ENCODE measurements around the gene SKI. TPM values are rescaled to one million over a fixed set of nuclear protein-coding genes. Genes with fewer than 3 reads are reported as not detected.

Gene SKI
- total and polyA plus RNA-seq, 10 of the 15 experiments (the other 5 are each of a cell fraction or from before 2014, with no cell fraction given), result 0.03 to 14.9 (median 0.96) TPM

DNA sequence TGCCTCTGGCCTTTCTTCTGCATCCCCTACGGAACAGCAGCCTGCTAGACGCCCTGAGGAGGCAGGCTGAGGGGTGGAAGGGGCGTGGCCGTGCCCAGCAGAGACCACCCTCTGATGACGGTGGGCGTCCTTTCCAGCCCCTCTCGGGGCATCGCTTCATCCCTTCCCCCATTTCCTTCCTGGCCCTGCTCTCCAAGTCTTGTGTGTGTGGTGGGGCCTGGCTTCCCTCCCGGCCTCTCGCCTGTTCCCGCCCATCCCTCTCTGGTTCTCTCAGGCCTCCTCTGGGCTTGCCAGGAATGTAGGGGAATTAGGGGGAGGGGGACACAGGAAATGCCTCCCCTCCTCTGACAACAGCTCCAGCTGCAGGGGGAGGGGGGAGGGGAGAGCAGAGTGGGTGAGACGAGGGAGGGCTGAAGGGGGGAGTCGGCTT is 51.1 kb downstream of the SKI start:
- Histone ChIP-seq H2AFZ (ENCODE audit: control insufficient read depth, low read depth, low read length) (no peak overlapping the region), H3K4me3 (no peak overlapping the region), H3K27ac (ENCODE audit: control insufficient read depth, insufficient read depth) (no peak overlapping the region), H3K4me2 (ENCODE audit: control insufficient read depth, insufficient read depth) (no peak overlapping the region), H3K27me3 (replicated peaks in 1 of 2; ENCODE audit: control insufficient read depth in 2 of 2, insufficient read depth in 2 of 2, low read length in 1 of 2) (no peaks in the 10 kb centered on the region), H3K4me1 (ENCODE audit: control insufficient read depth, insufficient read depth, low read length) (no peaks in the 10 kb centered on the region), H3K9me3 (replicated peaks; ENCODE audit: control insufficient read depth, insufficient read depth, low read length) (no peaks in the 10 kb centered on the region; the same call in 2 of the 3 replicates), H4K20me1 (ENCODE audit: control insufficient read depth, insufficient read depth) (no peaks in the 10 kb centered on the region), H3K9ac (ENCODE audit: control insufficient read depth, insufficient read depth, low read length) (no peak overlapping the region), H3K36me3 (ENCODE audit: control insufficient read depth in 2 of 2, insufficient read depth in 2 of 2, low read length in 1 of 2) (peaks cover 0 to 9% of the 10 kb centered on the region in 2 experiments; a peak in 2 of 4 replicates), H3K79me2 (ENCODE audit: control insufficient read depth, insufficient read depth, low read length) (no peaks in the 10 kb centered on the region)
- no TSS peak for BruUV-seq (replicated peaks)
- TF ChIP-seq BRCA1 (IDR thresholded peaks at IDR 0.05; ENCODE audit: low read depth, low read length), result no peak
- TF ChIP-seq TBL1XR1 (IDR thresholded peaks at IDR 0.05; ENCODE audit: low read depth, low read length), result no peak
- TF ChIP-seq ZNF687 (IDR thresholded peaks at IDR 0.05), result no peak
- TF ChIP-seq, protein P1, sequence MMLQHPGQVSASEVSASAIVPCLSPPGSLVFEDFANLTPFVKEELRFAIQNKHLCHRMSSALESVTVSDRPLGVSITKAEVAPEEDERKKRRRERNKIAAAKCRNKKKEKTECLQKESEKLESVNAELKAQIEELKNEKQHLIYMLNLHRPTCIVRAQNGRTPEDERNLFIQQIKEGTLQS (IDR thresholded peaks at IDR 0.05; ENCODE audit: borderline replicate concordance, extremely low read depth, low read depth, low read length), result no peak
- TF ChIP-seq SPI1 (IDR thresholded peaks at IDR 0.05; ENCODE audit: borderline replicate concordance, insufficient read depth, low read depth, low read length), result no peak
- TF ChIP-seq IKZF1 (conservative IDR thresholded peaks at IDR 0.05), result no peak
- TF ChIP-seq SUZ12 (IDR thresholded peaks at IDR 0.05; ENCODE audit: unreplicated experiment), result no peak
- no peak for ATAC-seq
- POLR2A ChIA-PET, result no interaction called here
- CTCF ChIA-PET, result no interaction called here
- FAIRE-seq, result no peak
- RAD21 ChIA-PET (ENCODE audit: unreplicated experiment), result no interaction called here
- 50% methylated on average over 10 of the region's 13 CpGs for WGBS (ENCODE audit: insufficient coverage, insufficient replicate concordance, low lambda C conversion rate, missing lambda C conversion rate)
- intact Hi-C loops (cut with micrococcal nuclease; ENCODE audit: unreplicated experiment) (no loop called here), in situ Hi-C loops (cut with MboI) (no loop called here)
- SMC1A ChIA-PET (ENCODE audit: uncharacterized antibody, unreplicated experiment), result no interaction called here
- DNase-seq (ENCODE audit: low read depth, low spot score), result no peak
